ENCODE data around the gene CLDN9. TPM values are rescaled to one million over a fixed set of nuclear protein-coding genes. Genes with fewer than 3 reads are reported as not detected.

Gene CLDN9
- total RNA-seq, 1 donor from 2014 or later, result not detected

GRCh38 chr16:2990891-2991290 is 21.8 kb upstream of the CLDN9 start:
- no peak for TF ChIP-seq CTCF (IDR thresholded peaks at IDR 0.05)
- DNase-seq (ENCODE audit: low spot score in 2 of 2), result no peak
- H3K36me3 ChIP-seq, result no peaks in the 10 kb centered on the region
- H3K9me3 ChIP-seq, result no peaks in the 10 kb centered on the region
- H3K27me3 ChIP-seq, result no peaks in the 10 kb centered on the region
- intact Hi-C loops (cut with DNase I), result no loop called here
- peaks cover 0 to 3% of the 10 kb centered on the region in 2 donors for H3K4me1 ChIP-seq
- no peak overlapping the region for H3K4me3 ChIP-seq
- H3K27ac ChIP-seq, result no peak overlapping the region

GRCh38 chr16:2991566-2992261 is 21.0 kb upstream of the CLDN9 start:
- no peaks in the 10 kb centered on the region for H3K4me1 ChIP-seq
- H3K27ac ChIP-seq, result no peak overlapping the region
- intact Hi-C loops (cut with DNase I), result no loop called here
- DNase-seq (ENCODE audit: low spot score in 2 of 2), result no peak
- H3K4me3 ChIP-seq, result no peak overlapping the region
- no peak for TF ChIP-seq CTCF (IDR thresholded peaks at IDR 0.05)
- no peaks in the 10 kb centered on the region for H3K36me3 ChIP-seq
- H3K9me3 ChIP-seq, result no peaks in the 10 kb centered on the region
- H3K27me3 ChIP-seq, result no peaks in the 10 kb centered on the region

- no peak overlapping the region for H3K4me3 ChIP-seq
These were observed 20.2 kb upstream of the CLDN9 start for GRCh38 chr16:2992383-2993081.

GRCh38 chr16:2996298-2996697 is 16.4 kb upstream of the CLDN9 start:
- H3K4me1 ChIP-seq, result no peaks in the 10 kb centered on the region
- no peaks in the 10 kb centered on the region for H3K27me3 ChIP-seq
- no peak overlapping the region for H3K27ac ChIP-seq
- no peaks in the 10 kb centered on the region for H3K9me3 ChIP-seq
- H3K36me3 ChIP-seq, result no peaks in the 10 kb centered on the region
- DNase-seq (ENCODE audit: low spot score in 2 of 2), result no peak
- no peak for TF ChIP-seq CTCF (IDR thresholded peaks at IDR 0.05)
- no peak overlapping the region for H3K4me3 ChIP-seq
- intact Hi-C loops (cut with DNase I), result no loop called here

More at GRCh38 chr16:2992383-2993081, 20.2 kb upstream of the CLDN9 start:
- TF ChIP-seq CTCF (IDR thresholded peaks at IDR 0.05), result no peak
- Histone ChIP-seq H3K4me1 (no peaks in the 10 kb centered on the region), H3K36me3 (no peaks in the 10 kb centered on the region), H3K27ac (no peak overlapping the region), H3K27me3 (no peaks in the 10 kb centered on the region), H3K9me3 (no peaks in the 10 kb centered on the region)
- no peak for DNase-seq (ENCODE audit: low spot score in 2 of 2)
- intact Hi-C loops (cut with DNase I), result no loop called here

GRCh38 chr16:2999929-3000328 is 12.8 kb upstream of the CLDN9 start:
- intact Hi-C loops (cut with DNase I), result no loop called here
- Histone ChIP-seq H3K4me1 (peaks cover 0 to 3% of the 10 kb centered on the region in 2 donors), H3K36me3 (no peaks in the 10 kb centered on the region), H3K4me3 (no peak overlapping the region), H3K9me3 (no peaks in the 10 kb centered on the region), H3K27ac (no peak overlapping the region), H3K27me3 (peaks cover 1% of the 10 kb centered on the region)
- TF ChIP-seq CTCF (IDR thresholded peaks at IDR 0.05), result no peak
- DNase-seq (ENCODE audit: low spot score in 2 of 2), result no peak
